Neural cell (in vitro differentiated cells): ENCODE measurements around the gene TRPM3. TPM values are rescaled to one million over a fixed set of nuclear protein-coding genes. Genes with fewer than 3 reads are reported as not detected.

ENCODE experiments used
- H2AFZ ChIP-seq: fragments of 200-600, 300-800 bp; sonication (generic), shearing (Covaris generic); 2 replicates; pipeline ENCODE4 v1.6.0; 2014; ENCODE audit warnings: low read depth, mild to moderate bottlenecking, antibody characterized with exemption, low read length, moderate library complexity
- H3F3A ChIP-seq: fragments of 200-600 bp; shearing (Covaris generic); 2 replicates; pipeline ENCODE4 v1.6.1; 2016; ENCODE audit warnings: mild to moderate bottlenecking, moderate library complexity, mixed read lengths, antibody characterized with exemption, low read length; ENCODE audit not compliant: insufficient read depth, poor library complexity, severe bottlenecking
- H3K27ac ChIP-seq: fragments of 200-600, 300-800 bp; sonication (generic), shearing (Covaris generic); 2 replicates; pipeline ENCODE4 v1.5.1; 2014; ENCODE audit warnings: mild to moderate bottlenecking, low read length, moderate library complexity
- H3K27me3 ChIP-seq: fragments of 300-800, 200-600 bp; sonication (generic), shearing (Covaris generic); 2 replicates; pipeline ENCODE4 v1.6.0; 2014; ENCODE audit warnings: mild to moderate bottlenecking, low read depth, low read length, moderate library complexity; ENCODE audit not compliant: insufficient read depth
- H3K36me3 ChIP-seq: fragments of 300-800, 200-600 bp; sonication (generic), shearing (Covaris generic); 2 replicates; pipeline ENCODE4 v1.5.1; 2014; ENCODE audit warnings: mild to moderate bottlenecking, antibody characterized with exemption, low read length, moderate library complexity; ENCODE audit not compliant: insufficient read depth
- H3K4me2 ChIP-seq: fragments of 300-800, 200-600 bp; sonication (generic), shearing (Covaris generic); 2 replicates; pipeline ENCODE4 v1.6.0; 2014; ENCODE audit warnings: mild to moderate bottlenecking, low read length
- H3K4me3 ChIP-seq: fragments of 300-800, 200-600 bp; sonication (generic), shearing (Covaris generic); 2 replicates; pipeline ENCODE4 v1.5.1; 2014; ENCODE audit warnings: mild to moderate bottlenecking, low read length, moderate library complexity
- H3K79me2 ChIP-seq: fragments of 200-600 bp; shearing (Covaris generic); replicated peaks from 2 replicates; pipeline ENCODE4 v1.6.0; 2014; ENCODE audit warnings: mild to moderate bottlenecking, low read length, moderate library complexity; ENCODE audit not compliant: insufficient read depth
- H3K9ac ChIP-seq: fragments of 300-800, 200-600 bp; sonication (generic), shearing (Covaris generic); 2 replicates; pipeline ENCODE4 v1.6.1; 2016; ENCODE audit warnings: mild to moderate bottlenecking, low read length, mixed read lengths
- H3K9me2 ChIP-seq: fragments of 200-600 bp; shearing (Covaris generic); 2 replicates; pipeline ENCODE4 v1.6.1; 2016; ENCODE audit warnings: mild to moderate bottlenecking, low read length, mixed read lengths; ENCODE audit not compliant: insufficient read depth
- H3K9me3 ChIP-seq: fragments of 200-600, 300-800 bp; sonication (generic), shearing (Covaris generic); 2 replicates; pipeline ENCODE4 v1.6.1; 2016; ENCODE audit warnings: mild to moderate bottlenecking, mixed run types, low read length, moderate library complexity, mixed read lengths
- H4K20me1 ChIP-seq: fragments of 200-600 bp; shearing (Covaris generic); 2 replicates; pipeline ENCODE4 v1.6.1; 2016; ENCODE audit warnings: mild to moderate bottlenecking, mixed run types; ENCODE audit not compliant: insufficient read depth
- EP300 ChIP-seq: fragments of 450-650 bp; conservative IDR thresholded peaks from 2 replicates; pipeline ENCODE4 v1.6.1; 2014; ENCODE audit warnings: antibody characterized with exemption, mild to moderate bottlenecking, moderate library complexity; ENCODE audit not compliant: poor library complexity, severe bottlenecking
- EZH2 ChIP-seq: fragments of 200-600, 300-800 bp; shearing (Covaris generic), sonication (generic); IDR thresholded peaks from 2 replicates; pipeline ENCODE4 v1.6.1; 2014; ENCODE audit warnings: antibody characterized with exemption, low read length, borderline replicate concordance, mild to moderate bottlenecking; ENCODE audit not compliant: insufficient read depth, poor library complexity, severe bottlenecking
- MXI1 ChIP-seq: fragments of 450-650 bp; conservative IDR thresholded peaks from 2 replicates; pipeline ENCODE4 v1.6.1; 2014; ENCODE audit warnings: antibody characterized with exemption, mild to moderate bottlenecking; ENCODE audit not compliant: poor library complexity, severe bottlenecking
- POLR2AphosphoS5 ChIP-seq: IDR thresholded peaks from 2 replicates; pipeline ENCODE4 v1.6.1; 2012
- RAD21 ChIP-seq: fragments of 450-650 bp; conservative IDR thresholded peaks from 2 replicates; pipeline ENCODE4 v1.6.1; 2014; ENCODE audit warnings: antibody characterized with exemption, mild to moderate bottlenecking, moderate library complexity
- SMC3 ChIP-seq: fragments of 450-650 bp; conservative IDR thresholded peaks from 2 replicates; pipeline ENCODE4 v1.6.1; 2014; ENCODE audit warnings: antibody characterized with exemption, mild to moderate bottlenecking, moderate library complexity; ENCODE audit not compliant: poor library complexity
- TAF1 ChIP-seq: IDR thresholded peaks from 2 replicates; pipeline ENCODE4 v1.6.1; 2012; ENCODE audit warnings: low read depth
- polyA plus RNA-seq: library from polyadenylated mRNA; depleted of rRNA; stranded (reverse); fragments of >200 nt; gene quantifications from 2 replicates; pipeline ENCODE4 v1.2.3, GENCODE V29; 2014
- TF ChIP-seq, protein P1 (sequence below): IDR thresholded peaks from 2 replicates; pipeline ENCODE4 v1.6.1; 2012; ENCODE audit warnings: borderline replicate concordance
- TF ChIP-seq, protein P2 (sequence below): fragments of 450-650 bp; IDR thresholded peaks from 2 replicates; pipeline ENCODE4 v1.5.1; 2014; ENCODE audit warnings: antibody characterized with exemption, mild to moderate bottlenecking, moderate library complexity; ENCODE audit not compliant: poor library complexity, severe bottlenecking

The TRPM3 gene
- polyA plus RNA-seq, 1 donor from 2014 or later = 1.3 TPM

DNA sequence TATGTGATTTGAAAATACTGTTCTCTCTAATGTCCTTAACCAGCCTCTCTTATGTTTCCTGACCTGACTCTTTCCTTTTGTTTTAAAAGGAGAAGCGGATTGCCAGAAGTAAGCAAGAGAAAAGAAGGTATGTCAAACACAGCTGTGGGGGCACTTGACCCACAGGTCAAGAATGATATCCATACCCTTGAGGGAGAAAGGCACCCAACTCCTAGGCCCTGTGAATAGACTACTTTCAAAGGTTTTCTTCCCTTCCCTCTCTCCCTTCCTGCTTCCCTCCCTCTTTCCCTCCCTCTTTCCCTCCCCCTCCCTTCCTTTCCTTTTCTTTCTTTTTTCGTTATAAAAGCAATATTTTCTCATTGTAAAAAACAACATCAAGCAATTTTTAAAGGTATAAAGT is 306.8 kb downstream of the TRPM3 start:
- no peaks in the 10 kb centered on the region for H3K27me3 ChIP-seq
- no peak overlapping the region for H3K9ac ChIP-seq
- no peaks in the 10 kb centered on the region for H3K9me2 ChIP-seq
- H3F3A ChIP-seq = no peaks in the 10 kb centered on the region
- H3K4me3 ChIP-seq = no peak overlapping the region
- no peak for TF ChIP-seq SMC3
- TF ChIP-seq, protein P1, sequence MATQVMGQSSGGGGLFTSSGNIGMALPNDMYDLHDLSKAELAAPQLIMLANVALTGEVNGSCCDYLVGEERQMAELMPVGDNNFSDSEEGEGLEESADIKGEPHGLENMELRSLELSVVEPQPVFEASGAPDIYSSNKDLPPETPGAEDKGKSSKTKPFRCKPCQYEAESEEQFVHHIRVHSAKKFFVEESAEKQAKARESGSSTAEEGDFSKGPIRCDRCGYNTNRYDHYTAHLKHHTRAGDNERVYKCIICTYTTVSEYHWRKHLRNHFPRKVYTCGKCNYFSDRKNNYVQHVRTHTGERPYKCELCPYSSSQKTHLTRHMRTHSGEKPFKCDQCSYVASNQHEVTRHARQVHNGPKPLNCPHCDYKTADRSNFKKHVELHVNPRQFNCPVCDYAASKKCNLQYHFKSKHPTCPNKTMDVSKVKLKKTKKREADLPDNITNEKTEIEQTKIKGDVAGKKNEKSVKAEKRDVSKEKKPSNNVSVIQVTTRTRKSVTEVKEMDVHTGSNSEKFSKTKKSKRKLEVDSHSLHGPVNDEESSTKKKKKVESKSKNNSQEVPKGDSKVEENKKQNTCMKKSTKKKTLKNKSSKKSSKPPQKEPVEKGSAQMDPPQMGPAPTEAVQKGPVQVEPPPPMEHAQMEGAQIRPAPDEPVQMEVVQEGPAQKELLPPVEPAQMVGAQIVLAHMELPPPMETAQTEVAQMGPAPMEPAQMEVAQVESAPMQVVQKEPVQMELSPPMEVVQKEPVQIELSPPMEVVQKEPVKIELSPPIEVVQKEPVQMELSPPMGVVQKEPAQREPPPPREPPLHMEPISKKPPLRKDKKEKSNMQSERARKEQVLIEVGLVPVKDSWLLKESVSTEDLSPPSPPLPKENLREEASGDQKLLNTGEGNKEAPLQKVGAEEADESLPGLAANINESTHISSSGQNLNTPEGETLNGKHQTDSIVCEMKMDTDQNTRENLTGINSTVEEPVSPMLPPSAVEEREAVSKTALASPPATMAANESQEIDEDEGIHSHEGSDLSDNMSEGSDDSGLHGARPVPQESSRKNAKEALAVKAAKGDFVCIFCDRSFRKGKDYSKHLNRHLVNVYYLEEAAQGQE = no peak
- no peak for TF ChIP-seq RAD21
- no peak for TF ChIP-seq EZH2
- TF ChIP-seq MXI1 = no peak
- TF ChIP-seq, protein P2, sequence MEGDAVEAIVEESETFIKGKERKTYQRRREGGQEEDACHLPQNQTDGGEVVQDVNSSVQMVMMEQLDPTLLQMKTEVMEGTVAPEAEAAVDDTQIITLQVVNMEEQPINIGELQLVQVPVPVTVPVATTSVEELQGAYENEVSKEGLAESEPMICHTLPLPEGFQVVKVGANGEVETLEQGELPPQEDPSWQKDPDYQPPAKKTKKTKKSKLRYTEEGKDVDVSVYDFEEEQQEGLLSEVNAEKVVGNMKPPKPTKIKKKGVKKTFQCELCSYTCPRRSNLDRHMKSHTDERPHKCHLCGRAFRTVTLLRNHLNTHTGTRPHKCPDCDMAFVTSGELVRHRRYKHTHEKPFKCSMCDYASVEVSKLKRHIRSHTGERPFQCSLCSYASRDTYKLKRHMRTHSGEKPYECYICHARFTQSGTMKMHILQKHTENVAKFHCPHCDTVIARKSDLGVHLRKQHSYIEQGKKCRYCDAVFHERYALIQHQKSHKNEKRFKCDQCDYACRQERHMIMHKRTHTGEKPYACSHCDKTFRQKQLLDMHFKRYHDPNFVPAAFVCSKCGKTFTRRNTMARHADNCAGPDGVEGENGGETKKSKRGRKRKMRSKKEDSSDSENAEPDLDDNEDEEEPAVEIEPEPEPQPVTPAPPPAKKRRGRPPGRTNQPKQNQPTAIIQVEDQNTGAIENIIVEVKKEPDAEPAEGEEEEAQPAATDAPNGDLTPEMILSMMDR = no peak
- no peak for TF ChIP-seq TAF1
- no peak for TF ChIP-seq POLR2AphosphoS5
- TF ChIP-seq EP300 = no peak
- H3K4me2 ChIP-seq = no peak overlapping the region
- no peak overlapping the region for H2AFZ ChIP-seq
- no peaks in the 10 kb centered on the region for H3K36me3 ChIP-seq
- H4K20me1 ChIP-seq = no peaks in the 10 kb centered on the region
- H3K79me2 ChIP-seq = no peaks in the 10 kb centered on the region
- H3K9me3 ChIP-seq = no peaks in the 10 kb centered on the region
- H3K27ac ChIP-seq = no peak overlapping the region

DNA sequence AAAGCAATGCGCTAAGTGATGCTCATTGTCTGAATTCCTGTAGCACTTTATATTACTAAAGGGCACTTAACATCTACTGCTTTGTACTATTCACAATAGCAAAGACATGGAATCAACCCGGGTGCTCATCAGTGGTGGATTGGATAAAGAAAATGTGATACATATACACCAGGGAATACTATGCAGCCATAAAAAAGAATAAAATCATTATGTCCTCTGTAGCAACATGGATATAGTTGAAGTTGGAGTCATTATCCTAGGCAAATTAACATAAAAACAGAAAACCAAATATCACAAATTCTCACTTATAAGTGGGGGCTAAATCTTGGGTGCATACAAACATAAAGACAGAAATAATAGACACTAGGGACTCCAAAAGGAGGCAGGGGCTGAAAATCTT is 308.3 kb downstream of the TRPM3 start:
- Histone ChIP-seq H3F3A (no peaks in the 10 kb centered on the region), H3K9me2 (no peaks in the 10 kb centered on the region), H3K4me3 (no peak overlapping the region), H3K9me3 (no peaks in the 10 kb centered on the region), H2AFZ (no peak overlapping the region), H4K20me1 (no peaks in the 10 kb centered on the region), H3K9ac (no peak overlapping the region), H3K27ac (no peak overlapping the region), H3K27me3 (no peaks in the 10 kb centered on the region), H3K4me2 (no peak overlapping the region), H3K79me2 (no peaks in the 10 kb centered on the region), H3K36me3 (no peaks in the 10 kb centered on the region)
- TF ChIP-seq SMC3 (no peak), EP300 (no peak), MXI1 (no peak), EZH2 (no peak), TAF1 (no peak), RAD21 (no peak), POLR2AphosphoS5 (no peak)
- TF ChIP-seq, protein P2 = no peak
- TF ChIP-seq, protein P1 = no peak
